HepG2 (cell line): ENCODE measurements around the gene P2RX7. TPM values are rescaled to one million over a fixed set of nuclear protein-coding genes. Genes with fewer than 3 reads are reported as not detected.
A peak's percentile ranks its signal among the peaks of the same experiment; 100 is the strongest.

Source experiments
- AGO1 ChIP-seq: fragments of 200-400 bp; formaldehyde crosslinking; IDR thresholded peaks from 2 replicates; pipeline ENCODE4 v1.6.1; 2017; ENCODE audit warnings: mild to moderate bottlenecking, low read depth, low read length, moderate library complexity; ENCODE audit not compliant: poor library complexity, severe bottlenecking
- ATF7 ChIP-seq, 2 experiments: fragments of 450-650 bp in 1 of 2; sonication (generic) in 1 of 2; formaldehyde crosslinking in 1 of 2; IDR thresholded peaks; 2 replicates each; pipeline versions ENCODE4 v1.4.0 to v1.6.1; 2016 to 2020; ENCODE audit warnings: antibody characterized with exemption in 1 of 2, mild to moderate bottlenecking in 1 of 2, missing genetic modification reagents in 1 of 2
- CEBPB ChIP-seq: IDR thresholded peaks from 2 replicates; pipeline ENCODE4 v1.6.1; 2011; ENCODE audit warnings: low read depth, low read length, improper control_type of control experiment, borderline replicate concordance
- ELK4 ChIP-seq: sonication (generic); formaldehyde crosslinking; IDR thresholded peaks from 2 replicates; pipeline ENCODE4 v1.9.0; 2021; ENCODE audit warnings: missing genetic modification reagents, borderline replicate concordance
- GFI1 ChIP-seq: sonication (generic); formaldehyde crosslinking; IDR thresholded peaks from 2 replicates; pipeline ENCODE4 v1.5.0; 2020; ENCODE audit warnings: missing genetic modification reagents, mild to moderate bottlenecking, borderline replicate concordance
- HMG20B ChIP-seq: conservative IDR thresholded peaks from 2 replicates; pipeline ENCODE4 v1.6.1; 2016; ENCODE audit warnings: missing genetic modification reagents, missing compliant biosample characterization
- HNRNPK ChIP-seq: fragments of 200-400 bp; formaldehyde crosslinking; IDR thresholded peaks from 2 replicates; pipeline ENCODE4 v1.6.1; 2018; ENCODE audit warnings: low read length, low read depth, moderate library complexity, mild to moderate bottlenecking; ENCODE audit not compliant: poor library complexity, severe bottlenecking
- NCOA2 ChIP-seq: sonication (generic); formaldehyde crosslinking; IDR thresholded peaks from 2 replicates; pipeline ENCODE4 v1.8.0; 2022; ENCODE audit warnings: inconsistent platforms
- RXRB ChIP-seq: IDR thresholded peaks from 2 replicates; pipeline ENCODE4 v1.6.1; 2016; ENCODE audit warnings: borderline replicate concordance, missing genetic modification reagents, missing compliant biosample characterization
- SOX5 ChIP-seq: IDR thresholded peaks from 2 replicates; pipeline ENCODE4 v1.6.1; 2016; ENCODE audit warnings: borderline replicate concordance
- TBX3 ChIP-seq: fragments of 450-650 bp; IDR thresholded peaks from 2 replicates; pipeline ENCODE4 v1.6.1; 2017; ENCODE audit warnings: antibody characterized with exemption, mild to moderate bottlenecking, inconsistent platforms, borderline replicate concordance
- TFDP1 ChIP-seq: IDR thresholded peaks from 2 replicates; pipeline ENCODE4 v1.6.1; 2016; ENCODE audit warnings: missing compliant biosample characterization, missing genetic modification reagents, borderline replicate concordance
- ZNF329 ChIP-seq: sonication (generic); formaldehyde crosslinking; IDR thresholded peaks from 2 replicates; pipeline ENCODE4 v1.9.0; 2021; ENCODE audit warnings: low read depth, mild to moderate bottlenecking, missing genetic modification reagents
- ZNF556 ChIP-seq: sonication (generic); formaldehyde crosslinking; IDR thresholded peaks from 2 replicates; pipeline ENCODE4 v1.4.0; 2020; ENCODE audit warnings: mild to moderate bottlenecking, missing genetic modification reagents, borderline replicate concordance
- ZNF563 ChIP-seq: sonication (generic); formaldehyde crosslinking; IDR thresholded peaks from 2 replicates; pipeline ENCODE4 v1.8.0; 2022; ENCODE audit warnings: mild to moderate bottlenecking, moderate library complexity, missing genetic modification reagents
- ZNF660 ChIP-seq: sonication (generic); formaldehyde crosslinking; IDR thresholded peaks from 2 replicates; pipeline ENCODE4 v1.5.1; 2020; ENCODE audit warnings: mild to moderate bottlenecking, low read depth, missing genetic modification reagents, borderline replicate concordance
- ZNF782 ChIP-seq: sonication (generic); formaldehyde crosslinking; IDR thresholded peaks from 2 replicates; pipeline ENCODE4 v1.4.0; 2020; ENCODE audit warnings: missing genetic modification reagents, mild to moderate bottlenecking, borderline replicate concordance
- polyA plus RNA-seq, 8 experiments: library from polyadenylated mRNA; depleted of rRNA in 3 of 8; stranded (reverse) in 7 of 8; unstranded in 1 of 8; fragments of >200 nt; fragmentation: Illumina TruSeq in 4 of 8; extraction: Trizol in 4 of 8; gene quantifications; 2 replicates each; pipeline versions ENCODE4 v1.2.1 to v1.2.3, GENCODE V29; 2011 to 2016; ENCODE audit warnings: low read depth in 4 of 8, missing spikeins in 1 of 8, mixed read lengths in 1 of 8; ENCODE audit not compliant: insufficient read depth in 1 of 8
- total RNA-seq, 5 experiments: library from RNA; depleted of rRNA; stranded (reverse); fragments of >200 nt; fragmentation: Illumina TruSeq; extraction: Trizol; gene quantifications; 2 replicates each; pipeline ENCODE4 v1.2.3, GENCODE V29; 2016; ENCODE audit warnings: low read depth in 1 of 5
- TF ChIP-seq, protein P1 (sequence below): sonication (generic); formaldehyde crosslinking; IDR thresholded peaks from 2 replicates; pipeline ENCODE4 v1.4.0; 2020; ENCODE audit warnings: low read depth, mild to moderate bottlenecking, missing genetic modification reagents
- TF ChIP-seq, protein P2 (sequence below): sonication (generic); formaldehyde crosslinking; IDR thresholded peaks from 2 replicates; pipeline ENCODE4 v1.4.0; 2020; ENCODE audit warnings: missing genetic modification reagents

Gene P2RX7
- total and polyA plus RNA-seq, 2 of the 13 experiments (the other 11 are each of a cell fraction or from before 2014, with no cell fraction given) = 0.13 to 0.73 TPM

DNA sequence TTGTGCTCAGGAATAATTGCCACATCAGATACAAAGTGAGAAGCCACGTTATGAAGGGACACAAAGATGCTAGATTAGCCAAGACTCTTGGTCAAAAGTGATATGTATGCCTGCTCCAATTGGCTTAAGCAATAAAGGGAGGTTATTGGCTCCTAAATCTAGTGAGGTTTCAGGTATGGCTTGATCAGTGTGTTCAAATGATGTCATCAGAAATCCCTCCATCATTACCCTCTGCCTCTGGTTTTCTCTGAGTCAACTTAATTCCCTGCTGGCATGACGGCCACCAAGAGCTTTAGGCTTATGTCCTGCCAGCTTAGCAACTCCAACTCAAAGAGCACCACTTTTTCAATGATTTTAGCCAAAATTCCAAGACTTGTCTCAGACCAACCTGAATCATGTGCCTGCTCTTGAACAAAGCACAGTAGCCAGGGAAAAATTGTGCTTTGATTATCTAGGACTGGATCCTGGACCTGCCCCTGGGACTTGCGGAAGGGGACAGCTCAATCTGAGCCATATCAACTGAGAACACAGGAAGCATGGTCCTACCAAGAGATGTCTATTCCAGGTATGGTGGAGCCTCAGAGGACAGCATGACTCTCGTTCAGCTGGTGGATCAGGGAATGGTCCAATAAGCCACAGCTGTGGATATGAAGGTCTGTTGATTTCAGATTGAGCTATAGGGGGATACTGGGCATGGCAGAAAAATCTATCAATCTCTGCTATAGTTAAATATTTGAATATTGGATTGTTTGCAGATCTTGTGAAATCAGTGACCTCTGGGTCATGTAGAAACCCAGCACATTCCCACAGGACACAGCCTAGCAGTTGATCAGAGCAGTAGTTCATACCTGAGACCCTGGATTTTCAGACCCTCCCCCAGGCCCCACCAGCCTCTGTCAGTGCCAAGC lies 16.1 kb upstream of the P2RX7 start (continued):
- TF ChIP-seq HNRNPK (no peak), TBX3 (peak; percentile 51; the same call in 1 of the 2 replicates), HMG20B (CRISPR knock-in tag) (peak; percentile 93), ZNF329 (CRISPR knock-in tag) (peak; percentile 94), ZNF660 (CRISPR knock-in tag) (no peak), ZNF782 (CRISPR knock-in tag) (no peak), CEBPB (peak; percentile 82; the same call in 1 of the 2 replicates), ELK4 (CRISPR knock-in tag) (no peak), GFI1 (CRISPR knock-in tag) (peak; percentile 99), AGO1 (no peak), NCOA2 (CRISPR knock-in tag) (0 out of 2 replicates have a peak, but pooled peaks have one; percentile 12), ZNF556 (CRISPR knock-in tag) (peak; percentile 59; the same call in 1 of the 2 replicates), SOX5 (CRISPR knock-in tag) (no peak), ATF7 (IDR thresholded peaks at IDR 0.05) (peak; percentile 82), ATF7 (CRISPR knock-in tag; IDR thresholded peaks at IDR 0.05) (no peak), TFDP1 (no peak), RXRB (CRISPR knock-in tag) (no peak; the same call in 1 of the 2 replicates), ZNF563 (CRISPR knock-in tag) (no peak)
- TF ChIP-seq, protein P1, sequence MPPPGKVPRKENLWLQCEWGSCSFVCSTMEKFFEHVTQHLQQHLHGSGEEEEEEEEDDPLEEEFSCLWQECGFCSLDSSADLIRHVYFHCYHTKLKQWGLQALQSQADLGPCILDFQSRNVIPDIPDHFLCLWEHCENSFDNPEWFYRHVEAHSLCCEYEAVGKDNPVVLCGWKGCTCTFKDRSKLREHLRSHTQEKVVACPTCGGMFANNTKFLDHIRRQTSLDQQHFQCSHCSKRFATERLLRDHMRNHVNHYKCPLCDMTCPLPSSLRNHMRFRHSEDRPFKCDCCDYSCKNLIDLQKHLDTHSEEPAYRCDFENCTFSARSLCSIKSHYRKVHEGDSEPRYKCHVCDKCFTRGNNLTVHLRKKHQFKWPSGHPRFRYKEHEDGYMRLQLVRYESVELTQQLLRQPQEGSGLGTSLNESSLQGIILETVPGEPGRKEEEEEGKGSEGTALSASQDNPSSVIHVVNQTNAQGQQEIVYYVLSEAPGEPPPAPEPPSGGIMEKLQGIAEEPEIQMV = 0 out of 2 replicates have a peak, but pooled peaks have one; percentile 28
- TF ChIP-seq, protein P2, sequence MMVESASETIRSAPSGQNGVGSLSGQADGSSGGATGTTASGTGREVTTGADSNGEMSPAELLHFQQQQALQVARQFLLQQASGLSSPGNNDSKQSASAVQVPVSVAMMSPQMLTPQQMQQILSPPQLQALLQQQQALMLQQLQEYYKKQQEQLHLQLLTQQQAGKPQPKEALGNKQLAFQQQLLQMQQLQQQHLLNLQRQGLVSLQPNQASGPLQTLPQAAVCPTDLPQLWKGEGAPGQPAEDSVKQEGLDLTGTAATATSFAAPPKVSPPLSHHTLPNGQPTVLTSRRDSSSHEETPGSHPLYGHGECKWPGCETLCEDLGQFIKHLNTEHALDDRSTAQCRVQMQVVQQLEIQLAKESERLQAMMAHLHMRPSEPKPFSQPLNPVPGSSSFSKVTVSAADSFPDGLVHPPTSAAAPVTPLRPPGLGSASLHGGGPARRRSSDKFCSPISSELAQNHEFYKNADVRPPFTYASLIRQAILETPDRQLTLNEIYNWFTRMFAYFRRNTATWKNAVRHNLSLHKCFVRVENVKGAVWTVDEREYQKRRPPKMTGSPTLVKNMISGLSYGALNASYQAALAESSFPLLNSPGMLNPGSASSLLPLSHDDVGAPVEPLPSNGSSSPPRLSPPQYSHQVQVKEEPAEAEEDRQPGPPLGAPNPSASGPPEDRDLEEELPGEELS (CRISPR knock-in tag) = peak; percentile 44
